ENCODE results near the gene KANK3. TPM values are rescaled to one million over a fixed set of nuclear protein-coding genes. Genes with fewer than 3 reads are reported as not detected.

Gene KANK3
- total RNA-seq, 2 experiments from 2014 or later = 0.11 to 0.22 TPM

GRCh38 chr19:8322638-8322997, 20.4 kb downstream of the KANK3 start:
- H3K4me1 ChIP-seq (ENCODE audit: insufficient read depth, low read length, poor library complexity, severe bottlenecking) = peaks cover 44% of the 10 kb centered on the region
- H3K4me3 ChIP-seq (ENCODE audit: low read depth, low read length, poor library complexity, severe bottlenecking) = peak overlapping the region; percentile 100
- TF ChIP-seq CTCF (conservative IDR thresholded peaks at IDR 0.05; ENCODE audit: low read length) (no peak), EZH2phosphoT487 (IDR thresholded peaks at IDR 0.05; ENCODE audit: borderline replicate concordance, low read depth, low read length) (no peak)
- peaks cover 47% of the 10 kb centered on the region for H3K79me2 ChIP-seq (ENCODE audit: insufficient read depth, low read depth, low read length)
- no peak for DNase-seq (ENCODE audit: low spot score)
- POLR2A ChIA-PET = no interaction called here
- H3K27ac ChIP-seq (ENCODE audit: low read depth, low read length, poor library complexity, severe bottlenecking) = no peak overlapping the region
- peak overlapping the region; percentile 71 for H3K4me2 ChIP-seq (ENCODE audit: low read length)
- no TSS peak for BruUV-seq (replicated peaks)
- no peak overlapping the region for H2AFZ ChIP-seq (ENCODE audit: low read length)
- intact Hi-C loops (cut with micrococcal nuclease; ENCODE audit: unreplicated experiment) = loop anchor here (5.0 kb wide), 1 partner anchor 55 kb away; no protein-coding TSS in a partner anchor
- H3K9me2 ChIP-seq (ENCODE audit: insufficient read depth, low read length) = no peaks in the 10 kb centered on the region
- no peaks in the 10 kb centered on the region for H3K9me3 ChIP-seq (ENCODE audit: low read length)
- CTCF ChIA-PET (ENCODE audit: unreplicated experiment) = no interaction called here
- peaks cover 12% of the 10 kb centered on the region for H4K20me1 ChIP-seq (ENCODE audit: insufficient read depth, low read length)
- peaks cover 51% of the 10 kb centered on the region for H3K36me3 ChIP-seq (ENCODE audit: insufficient read depth, low read length)

- Histone ChIP-seq H3K4me1 (ENCODE audit: insufficient read depth, low read length, poor library complexity, severe bottlenecking) (peaks cover 49% of the 10 kb centered on the region), H3K36me3 (ENCODE audit: insufficient read depth, low read length) (peaks cover 54% of the 10 kb centered on the region), H3K9me3 (ENCODE audit: low read length) (no peaks in the 10 kb centered on the region), H3K79me2 (ENCODE audit: insufficient read depth, low read depth, low read length) (peaks cover 49% of the 10 kb centered on the region), H4K20me1 (ENCODE audit: insufficient read depth, low read length) (peaks cover 12% of the 10 kb centered on the region), H3K27ac (ENCODE audit: low read depth, low read length, poor library complexity, severe bottlenecking) (peak overlapping the region; percentile 63), H3K4me3 (ENCODE audit: low read depth, low read length, poor library complexity, severe bottlenecking) (peak overlapping the region; percentile 100), H2AFZ (ENCODE audit: low read length) (no peak overlapping the region), H3K9me2 (ENCODE audit: insufficient read depth, low read length) (no peaks in the 10 kb centered on the region), H3K4me2 (ENCODE audit: low read length) (peak overlapping the region; percentile 71)
- BruUV-seq (replicated peaks) = no TSS peak
- peak; percentile 22 for DNase-seq (ENCODE audit: low spot score)
- intact Hi-C loops (cut with micrococcal nuclease; ENCODE audit: unreplicated experiment) = loop anchor here (5.0 kb wide), 1 partner anchor 55 kb away; no protein-coding TSS in a partner anchor
- ChIA-PET CTCF (ENCODE audit: unreplicated experiment) (no interaction called here), POLR2A (interaction anchor here (0.6 kb wide), 1 partner anchor 67 kb away, joined by 4 read pairs; no protein-coding TSS in a partner anchor)
- TF ChIP-seq CTCF (conservative IDR thresholded peaks at IDR 0.05; ENCODE audit: low read length) (no peak), EZH2phosphoT487 (IDR thresholded peaks at IDR 0.05; ENCODE audit: borderline replicate concordance, low read depth, low read length) (no peak)
These were observed 20.9 kb downstream of the KANK3 start for GRCh38 chr19:8321986-8322637.
